Left lung (tissue), 10 donors: Measurements from ENCODE around the gene COASY. TPM values are rescaled to one million over a fixed set of nuclear protein-coding genes. Genes with fewer than 3 reads are reported as not detected.
"Not testable (repeated sequence)": the region's sequence is repeated elsewhere in the genome, so short reads cannot be mapped to it uniquely, and the experiment has no call there.

ENCODE experiments used
- ATAC-seq: fragments of 200-7000 bp; cut with Tn5 transposase; one replicate; pipeline ENCODE4 v1.9.1; 2020; ENCODE audit warnings: moderate library complexity
- DNase-seq, 4 donors: peaks; one replicate each; pipeline ENCODE4 v3.0.0-alpha.2; 2013 to 2020
- H3K27ac ChIP-seq, 2 donors: fragments of 200-600 bp; sonication (generic) in 1 of 2; one replicate each; pipeline versions ENCODE4 v1.5.0 to v1.8.0; 2020 to 2021
- H3K27me3 ChIP-seq, 2 donors: fragments of 200-600 bp; sonication (generic) in 1 of 2; one replicate each; pipeline versions ENCODE4 v1.5.0 to v1.8.0; 2020 to 2021
- H3K36me3 ChIP-seq, 2 donors: fragments of 200-600 bp; sonication (generic) in 1 of 2; one replicate each; pipeline versions ENCODE4 v1.5.0 to v1.8.0; 2020 to 2021
- H3K4me1 ChIP-seq, 2 donors: fragments of 200-600 bp; one replicate each; pipeline ENCODE4 v1.8.0; 2021
- H3K4me3 ChIP-seq, 2 donors: fragments of 200-600 bp; sonication (generic) in 1 of 2; one replicate each; pipeline versions ENCODE4 v1.5.0 to v1.8.0; 2020 to 2021; ENCODE audit warnings: mild to moderate bottlenecking in 1 of 2
- H3K9me3 ChIP-seq, 2 donors: fragments of 200-600 bp; sonication (generic) in 1 of 2; one replicate each; pipeline versions ENCODE4 v1.5.0 to v1.8.0; 2020 to 2021
- CTCF ChIP-seq, 2 donors: fragments of 200-600 bp; sonication (generic) in 1 of 2; IDR thresholded peaks; one replicate each; pipeline versions ENCODE4 v1.5.0 to v1.8.0; 2021; ENCODE audit warnings: antibody characterized with exemption in 2 of 2
- intact Hi-C, 2 donors: fragments of 100-400 bp; cut with DNase I; formaldehyde crosslinking; loops; one replicate each; pipeline versions ENCODE4 v1.11.2 to v1.14.2; 2022
- polyA plus RNA-seq, 6 donors: library from polyadenylated mRNA; unstranded; fragments of 120-200 nt; gene quantifications; one replicate each; pipeline ENCODE4 v1.2.1, GENCODE V29; 2013; ENCODE audit not compliant: insufficient read length in 6 of 6
- total RNA-seq, 2 donors: library from RNA; stranded (reverse); fragmentation: NEBNext Ultra II Directional; extraction: Animal tissue kit (Norgen Biotek cat#: 25700); gene quantifications; one replicate each; pipeline ENCODE4 v1.2.1, GENCODE V29; 2021
- donor health status: DM: no; HTN: yes; CAD: no.
- donor health status: DM: no; HTN: no; CAD: no.

Gene COASY
- total and polyA plus RNA-seq, 8 donors = 41.1 to 116 (median 43.7) TPM

GRCh38 chr17:42537826-42538451 is 24.0 kb upstream of the COASY start:
- TF ChIP-seq CTCF (IDR thresholded peaks at IDR 0.05) = no peak
- no peak overlapping the region for H3K4me3 ChIP-seq
- peaks cover 0 to 48% of the 10 kb centered on the region in 2 donors for H3K36me3 ChIP-seq
- intact Hi-C loops = no loop called here
- no peaks in the 10 kb centered on the region for H3K9me3 ChIP-seq
- H3K27me3 ChIP-seq = no peaks in the 10 kb centered on the region
- no peak overlapping the region for H3K27ac ChIP-seq
- DNase-seq (no peak), ATAC-seq (no peak)
- peaks cover 10 to 33% of the 10 kb centered on the region in 2 donors for H3K4me1 ChIP-seq

DNA sequence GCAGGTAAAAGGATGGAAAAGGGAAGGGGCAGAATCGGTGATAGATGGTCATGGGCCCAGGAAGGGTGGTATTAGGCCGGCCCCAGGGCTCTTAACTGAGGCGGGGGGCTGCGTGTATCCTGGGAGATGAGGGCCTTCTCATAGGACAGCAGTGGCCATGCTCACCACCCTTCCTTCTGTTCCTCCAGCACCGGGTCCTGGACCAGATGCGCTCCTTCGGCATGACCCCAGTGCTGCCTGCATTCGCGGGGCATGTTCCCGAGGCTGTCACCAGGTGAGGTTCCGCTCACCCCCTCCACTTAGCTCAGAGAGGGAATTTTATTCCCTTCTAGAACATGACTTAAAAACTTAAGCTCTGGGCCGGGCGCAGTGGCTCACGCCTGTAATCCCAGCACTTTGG is 23.5 kb upstream of the COASY start:
- intact Hi-C loops = no loop called here
- no peak for TF ChIP-seq CTCF (IDR thresholded peaks at IDR 0.05)
- Histone ChIP-seq H3K4me3 (no peak overlapping the region), H3K36me3 (peaks cover 0 to 53% of the 10 kb centered on the region in 2 donors), H3K9me3 (no peaks in the 10 kb centered on the region), H3K27ac (no peak overlapping the region), H3K27me3 (no peaks in the 10 kb centered on the region), H3K4me1 (peaks cover 10 to 33% of the 10 kb centered on the region in 2 donors)
- DNase-seq = no peak
- no peak for ATAC-seq

GRCh38 chr17:42540558-42540957 is 21.4 kb upstream of the COASY start:
- intact Hi-C loops, ATAC-seq, DNase-seq, H3K9me3 ChIP-seq, H3K27ac ChIP-seq, H3K4me3 ChIP-seq, H3K27me3 ChIP-seq: not testable (repeated sequence)
- H3K36me3 ChIP-seq = peaks cover 0 to 69% of the 10 kb centered on the region in 2 donors
- peaks cover 7 to 27% of the 10 kb centered on the region in 2 donors for H3K4me1 ChIP-seq

- H3K4me3 ChIP-seq = no peak overlapping the region
- peaks cover 5 to 25% of the 10 kb centered on the region in 2 donors for H3K4me1 ChIP-seq
- ATAC-seq = no peak
- no peaks in the 10 kb centered on the region for H3K9me3 ChIP-seq
- no peak for DNase-seq
- peaks cover 0 to 69% of the 10 kb centered on the region in 2 donors for H3K36me3 ChIP-seq
- H3K27ac ChIP-seq = no peak overlapping the region
- intact Hi-C loops = no loop called here
- TF ChIP-seq CTCF (IDR thresholded peaks at IDR 0.05) = no peak
- no peaks in the 10 kb centered on the region for H3K27me3 ChIP-seq
Observed at GRCh38 chr17:42541041-42541833, 20.7 kb upstream of the COASY start.

DNA sequence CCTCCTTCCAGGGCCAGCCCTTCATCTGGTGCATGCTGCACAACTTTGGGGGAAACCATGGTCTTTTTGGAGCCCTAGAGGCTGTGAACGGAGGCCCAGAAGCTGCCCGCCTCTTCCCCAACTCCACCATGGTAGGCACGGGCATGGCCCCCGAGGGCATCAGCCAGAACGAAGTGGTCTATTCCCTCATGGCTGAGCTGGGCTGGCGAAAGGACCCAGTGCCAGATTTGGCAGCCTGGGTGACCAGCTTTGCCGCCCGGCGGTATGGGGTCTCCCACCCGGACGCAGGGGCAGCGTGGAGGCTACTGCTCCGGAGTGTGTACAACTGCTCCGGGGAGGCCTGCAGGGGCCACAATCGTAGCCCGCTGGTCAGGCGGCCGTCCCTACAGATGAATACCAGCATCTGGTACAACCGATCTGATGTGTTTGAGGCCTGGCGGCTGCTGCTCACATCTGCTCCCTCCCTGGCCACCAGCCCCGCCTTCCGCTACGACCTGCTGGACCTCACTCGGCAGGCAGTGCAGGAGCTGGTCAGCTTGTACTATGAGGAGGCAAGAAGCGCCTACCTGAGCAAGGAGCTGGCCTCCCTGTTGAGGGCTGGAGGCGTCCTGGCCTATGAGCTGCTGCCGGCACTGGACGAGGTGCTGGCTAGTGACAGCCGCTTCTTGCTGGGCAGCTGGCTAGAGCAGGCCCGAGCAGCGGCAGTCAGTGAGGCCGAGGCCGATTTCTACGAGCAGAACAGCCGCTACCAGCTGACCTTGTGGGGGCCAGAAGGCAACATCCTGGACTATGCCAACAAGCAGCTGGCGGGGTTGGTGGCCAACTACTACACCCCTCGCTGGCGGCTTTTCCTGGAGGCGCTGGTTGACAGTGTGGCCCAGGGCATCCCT is 18.5 kb upstream of the COASY start:
- peaks cover 0 to 64% of the 10 kb centered on the region in 2 donors for H3K36me3 ChIP-seq
- no peak for TF ChIP-seq CTCF (IDR thresholded peaks at IDR 0.05)
- ATAC-seq (no peak), DNase-seq (no peak)
- H3K9me3 ChIP-seq = no peaks in the 10 kb centered on the region
- H3K4me3 ChIP-seq = no peak overlapping the region
- H3K27me3 ChIP-seq = peaks cover 0 to 11% of the 10 kb centered on the region in 2 donors
- intact Hi-C loops = no loop called here
- H3K27ac ChIP-seq = no peak overlapping the region
- H3K4me1 ChIP-seq = peaks cover 0 to 12% of the 10 kb centered on the region in 2 donors
